C4-2B (cell line): ENCODE results near the gene RELB.

ENCODE experiments used
- CTCF ChIP-seq: fragments of 450-650 bp; conservative IDR thresholded peaks from 2 replicates; pipeline ENCODE4 v1.5.1; 2017; ENCODE audit warnings: mild to moderate bottlenecking
- ZFX ChIP-seq: fragments of 450-650 bp; IDR thresholded peaks from 2 replicates; pipeline ENCODE4 v1.6.1; 2017

- TF ChIP-seq CTCF (no peak), ZFX (no peak)
Measured at GRCh38 chr19:45071545-45071938, 70.3 kb downstream of the RELB start.
